OCI-LY3 (cell line): ENCODE results near the gene ICE1.
A peak's percentile ranks its signal among the peaks of the same experiment; 100 is the strongest.

ENCODE experiments used
- H2AFZ ChIP-seq: fragments of 200-600, 300-600 bp; shearing (Covaris generic); 2 replicates; pipeline ENCODE4 v1.6.0; 2014; ENCODE audit warnings: antibody characterized with exemption, low read depth, low read length
- H3K27ac ChIP-seq: fragments of 200-600, 300-600 bp; sonication (generic); 2 replicates; pipeline ENCODE4 v1.5.1; 2014; ENCODE audit warnings: mild to moderate bottlenecking, low read length, moderate library complexity, mixed read lengths
- H3K27me3 ChIP-seq: fragments of 200-600, 300-600 bp; sonication (generic); 2 replicates; pipeline ENCODE4 v1.6.1; 2014; ENCODE audit warnings: low read depth, low read length, mixed read lengths
- H3K36me3 ChIP-seq: fragments of 200-600, 300-600 bp; sonication (generic); replicated peaks from 2 replicates; pipeline ENCODE3; 2014; ENCODE audit warnings: low read depth, low read length, mixed read lengths
- H3K4me1 ChIP-seq: fragments of 300-600, 200-600 bp; sonication (generic); 2 replicates; pipeline ENCODE4 v1.6.1; 2014; ENCODE audit warnings: low read length, mixed read lengths
- H3K4me2 ChIP-seq: fragments of 200-600, 300-600 bp; sonication (generic); 2 replicates; pipeline ENCODE4 v1.6.1; 2014; ENCODE audit warnings: low read length, mixed read lengths
- H3K4me3 ChIP-seq: fragments of 300-600, 200-600 bp; sonication (generic); 2 replicates; pipeline ENCODE4 v1.5.1; 2014; ENCODE audit warnings: antibody characterized with exemption, mild to moderate bottlenecking, low read length, moderate library complexity
- H3K79me2 ChIP-seq: fragments of 300-600, 200-600 bp; shearing (Covaris generic); 2 replicates; pipeline ENCODE4 v1.6.1; 2014; ENCODE audit warnings: mild to moderate bottlenecking, low read length, mixed read lengths
- H3K9ac ChIP-seq: fragments of 300-600, 200-600 bp; shearing (Covaris generic); 2 replicates; pipeline ENCODE4 v1.6.0; 2014; ENCODE audit warnings: mild to moderate bottlenecking, low read length, moderate library complexity
- H3K9me3 ChIP-seq: fragments of 200-600, 300-600 bp; shearing (Covaris generic); 2 replicates; pipeline ENCODE4 v1.6.1; 2014; ENCODE audit warnings: low read length, mixed read lengths; ENCODE audit not compliant: insufficient read depth
- H4K20me1 ChIP-seq: fragments of 200-600, 300-600 bp; sonication (generic); 2 replicates; pipeline ENCODE4 v1.6.1; 2016; ENCODE audit warnings: low read length, mixed read lengths; ENCODE audit not compliant: insufficient read depth
- CTCF ChIP-seq: fragments of 200-600, 300-600 bp; sonication (generic); IDR thresholded peaks from 2 replicates; pipeline ENCODE4 v1.5.1; 2014; ENCODE audit warnings: antibody characterized with exemption, low read length, low read depth
- EZH2phosphoT487 ChIP-seq: fragments of 200-600 bp; shearing (Covaris generic); IDR thresholded peaks from 2 replicates; pipeline ENCODE4 v1.6.1; 2018; ENCODE audit warnings: antibody characterized with exemption, mixed run types, low read depth

Gene ICE1

GRCh38 chr5:5423586-5423985, 1.1 kb downstream of the ICE1 start:
- H4K20me1 ChIP-seq: peaks cover 10% of the 10 kb centered on the region; the same call in 1 of the 2 replicates
- H3K9me3 ChIP-seq: no peaks in the 10 kb centered on the region
- H3K4me1 ChIP-seq: peaks cover 27% of the 10 kb centered on the region
- no peak for TF ChIP-seq CTCF
- no peak for TF ChIP-seq EZH2phosphoT487
- H3K79me2 ChIP-seq: peaks cover 60% of the 10 kb centered on the region
- no peaks in the 10 kb centered on the region for H3K27me3 ChIP-seq
- peak overlapping the region; percentile 89 for H3K9ac ChIP-seq
- H3K27ac ChIP-seq: no peak overlapping the region
- H3K36me3 ChIP-seq: peaks cover 6% of the 10 kb centered on the region
- peak overlapping the region; percentile 100 for H3K4me3 ChIP-seq
- peak overlapping the region; percentile 88 for H3K4me2 ChIP-seq
- H2AFZ ChIP-seq: no peak overlapping the region

GRCh38 chr5:5424736-5425135, 2.3 kb downstream of the ICE1 start:
- Histone ChIP-seq H3K27me3 (no peaks in the 10 kb centered on the region), H3K9me3 (no peaks in the 10 kb centered on the region), H3K27ac (no peak overlapping the region), H2AFZ (no peak overlapping the region), H3K79me2 (peaks cover 72% of the 10 kb centered on the region), H3K4me3 (no peak overlapping the region), H3K4me2 (no peak overlapping the region), H4K20me1 (peaks cover 10% of the 10 kb centered on the region; the same call in 1 of the 2 replicates), H3K36me3 (peaks cover 6% of the 10 kb centered on the region), H3K9ac (no peak overlapping the region), H3K4me1 (peaks cover 20% of the 10 kb centered on the region)
- no peak for TF ChIP-seq CTCF
- TF ChIP-seq EZH2phosphoT487: no peak

GRCh38 chr5:5430136-5430535, 7.7 kb downstream of the ICE1 start:
- H3K27ac ChIP-seq: no peak overlapping the region
- peaks cover 100% of the 10 kb centered on the region for H3K79me2 ChIP-seq
- H3K4me3 ChIP-seq: no peak overlapping the region
- H4K20me1 ChIP-seq: peaks cover 10% of the 10 kb centered on the region; the same call in 1 of the 2 replicates
- no peaks in the 10 kb centered on the region for H3K9me3 ChIP-seq
- no peak for TF ChIP-seq CTCF
- no peak for TF ChIP-seq EZH2phosphoT487
- no peak overlapping the region for H3K4me2 ChIP-seq
- no peak overlapping the region for H3K9ac ChIP-seq
- no peaks in the 10 kb centered on the region for H3K27me3 ChIP-seq
- peaks cover 6% of the 10 kb centered on the region for H3K36me3 ChIP-seq
- H3K4me1 ChIP-seq: peaks cover 6% of the 10 kb centered on the region; the same call in 1 of the 2 replicates
- H2AFZ ChIP-seq: no peak overlapping the region

GRCh38 chr5:5432020-5432707, 9.7 kb downstream of the ICE1 start:
- Histone ChIP-seq H3K36me3 (peaks cover 4% of the 10 kb centered on the region), H4K20me1 (peaks cover 6% of the 10 kb centered on the region; the same call in 1 of the 2 replicates), H3K4me2 (peak overlapping the region; percentile 3; the same call in 1 of the 2 replicates), H3K27me3 (no peaks in the 10 kb centered on the region), H2AFZ (no peak overlapping the region), H3K4me3 (no peak overlapping the region), H3K9ac (no peak overlapping the region), H3K79me2 (peaks cover 88% of the 10 kb centered on the region), H3K27ac (no peak overlapping the region), H3K9me3 (no peaks in the 10 kb centered on the region), H3K4me1 (peaks cover 6% of the 10 kb centered on the region; the same call in 1 of the 2 replicates)
- TF ChIP-seq EZH2phosphoT487: no peak
- TF ChIP-seq CTCF: no peak
